ENCODE data around the gene RENBP. TPM values are rescaled to one million over a fixed set of nuclear protein-coding genes. Genes with fewer than 3 reads are reported as not detected.

RENBP gene
- total and polyA plus RNA-seq, 4 donors, result 16.6 to 90.8 (median 62.0) TPM

DNA sequence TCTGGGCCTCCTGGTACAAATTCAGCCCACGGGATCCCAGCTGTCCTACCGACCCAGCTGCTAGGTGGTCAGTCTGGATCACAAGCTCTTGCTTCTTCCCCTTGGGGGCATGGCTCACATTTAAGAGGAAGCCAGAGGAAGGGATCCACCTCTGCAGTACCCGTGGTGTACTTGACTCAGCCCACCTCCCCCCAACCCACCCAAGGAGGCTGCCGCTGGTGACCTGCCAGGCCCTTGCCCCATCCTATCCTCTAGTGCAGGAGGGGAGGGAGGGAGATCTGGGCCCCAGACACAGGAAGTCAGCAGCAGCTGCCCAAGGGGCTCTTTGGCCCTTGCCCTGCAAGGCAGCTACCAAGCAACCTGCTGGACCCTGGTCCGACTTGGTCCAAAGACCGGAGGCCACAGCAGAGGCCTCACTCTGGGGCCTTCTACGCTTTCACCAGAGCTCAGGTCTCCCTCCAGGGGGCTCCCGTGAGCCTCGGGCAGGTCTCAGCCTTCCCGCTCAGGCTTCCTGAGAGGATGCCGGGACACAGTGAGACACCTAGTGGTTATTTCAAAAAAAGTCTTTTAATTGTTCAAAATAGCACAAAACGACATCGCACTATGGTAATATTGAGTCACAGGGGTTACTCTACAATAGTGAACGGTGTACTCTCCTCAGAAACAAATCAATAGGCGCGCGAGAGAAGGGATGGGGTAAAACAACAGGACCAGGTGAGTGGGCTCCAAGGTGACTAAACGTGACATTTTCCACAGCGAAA lies 2.7 kb upstream of the RENBP start:
- TF ChIP-seq, protein P1, sequence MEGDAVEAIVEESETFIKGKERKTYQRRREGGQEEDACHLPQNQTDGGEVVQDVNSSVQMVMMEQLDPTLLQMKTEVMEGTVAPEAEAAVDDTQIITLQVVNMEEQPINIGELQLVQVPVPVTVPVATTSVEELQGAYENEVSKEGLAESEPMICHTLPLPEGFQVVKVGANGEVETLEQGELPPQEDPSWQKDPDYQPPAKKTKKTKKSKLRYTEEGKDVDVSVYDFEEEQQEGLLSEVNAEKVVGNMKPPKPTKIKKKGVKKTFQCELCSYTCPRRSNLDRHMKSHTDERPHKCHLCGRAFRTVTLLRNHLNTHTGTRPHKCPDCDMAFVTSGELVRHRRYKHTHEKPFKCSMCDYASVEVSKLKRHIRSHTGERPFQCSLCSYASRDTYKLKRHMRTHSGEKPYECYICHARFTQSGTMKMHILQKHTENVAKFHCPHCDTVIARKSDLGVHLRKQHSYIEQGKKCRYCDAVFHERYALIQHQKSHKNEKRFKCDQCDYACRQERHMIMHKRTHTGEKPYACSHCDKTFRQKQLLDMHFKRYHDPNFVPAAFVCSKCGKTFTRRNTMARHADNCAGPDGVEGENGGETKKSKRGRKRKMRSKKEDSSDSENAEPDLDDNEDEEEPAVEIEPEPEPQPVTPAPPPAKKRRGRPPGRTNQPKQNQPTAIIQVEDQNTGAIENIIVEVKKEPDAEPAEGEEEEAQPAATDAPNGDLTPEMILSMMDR (IDR thresholded peaks at IDR 0.05; ENCODE audit: control extremely low read depth, extremely low read depth), result peak; percentile 58
- peak overlapping the region; percentile 6 to 18 for H3K27ac ChIP-seq (ENCODE audit: low read depth in 1 of 2, low read length in 1 of 2)
- H3K4me3 ChIP-seq, result no peak overlapping the region
- DNase-seq (peak; percentile 64 to 74 (median 64)), ATAC-seq (ENCODE audit: insufficient read depth, low FRiP score) (peak; percentile 63)
- peaks cover 0 to 2% (median 0%) of the 10 kb centered on the region in 4 donors for H3K9me3 ChIP-seq (ENCODE audit: control insufficient read depth in 4 of 4, insufficient read depth in 3 of 4, low read length in 3 of 4)
- 37 to 48% methylated on average over 15 to 19 of the region's 19 CpGs for WGBS, 2 donors
- H3K4me1 ChIP-seq (ENCODE audit: control insufficient read depth in 5 of 5, insufficient read depth in 5 of 5, low read length in 5 of 5), result peaks cover 0 to 13% (median 6%) of the 10 kb centered on the region in 5 donors
- peaks cover 3 to 31% (median 16%) of the 10 kb centered on the region in 4 donors for H3K36me3 ChIP-seq (ENCODE audit: control insufficient read depth in 4 of 4, insufficient read depth in 4 of 4, low read length in 4 of 4)
- H3K27me3 ChIP-seq (ENCODE audit: control insufficient read depth in 3 of 3, insufficient read depth in 3 of 3, low read length in 2 of 3), result no peaks in the 10 kb centered on the region
- no peak overlapping the region for H3K9ac ChIP-seq (ENCODE audit: insufficient read depth in 1 of 2, low read length in 2 of 2)

DNA sequence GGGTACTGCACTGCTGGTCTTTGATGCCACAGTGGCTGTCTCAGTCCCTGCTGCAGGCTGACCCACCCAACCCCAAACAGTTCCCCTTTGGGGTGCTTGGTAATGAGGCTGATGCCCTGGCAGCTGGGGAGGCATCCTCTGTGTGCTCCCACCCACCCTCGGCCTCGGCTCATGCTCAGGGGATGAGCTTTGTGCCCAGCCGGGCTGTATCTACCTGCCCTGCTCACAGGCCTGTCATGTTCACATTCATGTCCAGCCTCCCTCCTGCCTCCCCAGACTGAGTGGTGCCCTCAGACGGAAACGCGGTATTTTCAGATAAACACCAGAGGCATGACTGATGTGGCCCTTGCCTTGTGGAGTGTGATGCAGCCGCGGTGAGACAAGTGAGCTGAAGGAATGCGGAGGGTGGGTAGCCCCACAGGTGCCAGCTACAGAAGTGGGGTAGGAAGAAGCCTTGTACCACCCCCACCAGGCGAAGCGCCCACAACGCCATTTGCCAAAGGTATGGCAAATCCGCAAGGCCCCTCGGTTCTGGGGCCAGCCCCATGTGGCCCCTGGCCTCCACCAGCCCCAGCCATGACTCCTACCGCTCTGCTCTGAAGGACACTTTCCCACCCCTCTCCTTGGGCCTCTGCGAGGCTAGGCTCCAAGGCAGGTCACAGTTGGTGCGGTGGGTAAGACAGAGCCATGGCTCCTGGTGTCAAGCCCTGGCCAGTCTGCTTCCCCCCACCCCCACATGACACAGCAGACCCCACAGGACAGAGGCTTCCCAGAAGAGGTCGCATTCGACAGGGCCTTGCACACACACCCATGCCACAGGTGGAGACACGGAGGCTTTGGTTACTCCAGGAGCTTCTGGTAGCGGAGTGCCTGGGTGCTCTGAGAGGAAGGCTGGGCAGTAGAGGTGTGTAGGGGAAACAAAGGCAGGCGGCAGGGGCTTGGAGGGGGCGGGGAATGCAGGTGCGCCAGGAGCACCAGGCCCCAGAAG lies 1.8 kb upstream of the RENBP start:
- no peak overlapping the region for H3K9ac ChIP-seq (ENCODE audit: insufficient read depth in 1 of 2, low read length in 2 of 2)
- DNase-seq, result no peak
- H3K36me3 ChIP-seq (ENCODE audit: control insufficient read depth in 4 of 4, insufficient read depth in 4 of 4, low read length in 4 of 4), result peaks cover 3 to 22% (median 10%) of the 10 kb centered on the region in 4 donors
- H3K27me3 ChIP-seq (ENCODE audit: control insufficient read depth in 3 of 3, insufficient read depth in 3 of 3, low read length in 2 of 3), result no peaks in the 10 kb centered on the region
- 78 to 88% methylated on average over 19 to 24 of the region's 24 CpGs for WGBS, 2 donors
- H3K4me3 ChIP-seq, result no peak overlapping the region
- TF ChIP-seq, protein P1 (IDR thresholded peaks at IDR 0.05; ENCODE audit: control extremely low read depth, extremely low read depth), result no peak
- H3K27ac ChIP-seq (ENCODE audit: low read depth in 1 of 2, low read length in 1 of 2), result no peak overlapping the region
- peaks cover 0 to 2% (median 0%) of the 10 kb centered on the region in 4 donors for H3K9me3 ChIP-seq (ENCODE audit: control insufficient read depth in 4 of 4, insufficient read depth in 3 of 4, low read length in 3 of 4)
- H3K4me1 ChIP-seq (ENCODE audit: control insufficient read depth in 5 of 5, insufficient read depth in 5 of 5, low read length in 5 of 5), result peaks cover 0 to 13% (median 6%) of the 10 kb centered on the region in 5 donors
- no peak for ATAC-seq (ENCODE audit: insufficient read depth, low FRiP score)

DNA sequence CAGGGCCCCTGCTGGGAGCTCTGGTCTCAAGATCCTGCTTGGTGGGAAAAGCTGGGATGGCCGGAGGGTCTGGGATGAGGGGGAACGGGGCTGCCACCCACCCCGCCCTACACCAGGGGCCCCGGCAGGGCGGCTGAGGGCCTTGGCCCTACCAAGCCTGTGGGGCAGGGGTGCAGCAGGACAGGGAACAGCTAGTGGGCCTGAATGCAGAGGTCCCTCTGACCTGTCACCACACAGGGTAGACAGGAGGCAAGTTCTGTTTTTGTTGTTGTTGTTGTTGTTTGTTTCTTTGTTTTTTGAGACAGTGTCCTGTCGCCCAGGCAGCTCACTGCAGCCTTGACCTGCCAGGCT lies 332 bp upstream of the RENBP start:
- peak overlapping the region in 1 of 2 donors; percentile 49 for H3K27ac ChIP-seq (ENCODE audit: low read depth in 1 of 2, low read length in 1 of 2)
- no peak overlapping the region for H3K4me3 ChIP-seq
- no peaks in the 10 kb centered on the region for H3K9me3 ChIP-seq (ENCODE audit: control insufficient read depth in 4 of 4, insufficient read depth in 3 of 4, low read length in 3 of 4)
- no peak for DNase-seq
- peaks cover 3 to 14% (median 4%) of the 10 kb centered on the region in 4 donors for H3K36me3 ChIP-seq (ENCODE audit: control insufficient read depth in 4 of 4, insufficient read depth in 4 of 4, low read length in 4 of 4)
- peaks cover 0 to 11% (median 5%) of the 10 kb centered on the region in 5 donors for H3K4me1 ChIP-seq (ENCODE audit: control insufficient read depth in 5 of 5, insufficient read depth in 5 of 5, low read length in 5 of 5)
- WGBS, 2 donors, result 39 to 59% methylated on average over 5 to 6 of the region's 6 CpGs
- ATAC-seq (ENCODE audit: insufficient read depth, low FRiP score), result no peak
- H3K9ac ChIP-seq (ENCODE audit: insufficient read depth in 1 of 2, low read length in 2 of 2), result no peak overlapping the region
- TF ChIP-seq, protein P1 (IDR thresholded peaks at IDR 0.05; ENCODE audit: control extremely low read depth, extremely low read depth), result no peak
- no peaks in the 10 kb centered on the region for H3K27me3 ChIP-seq (ENCODE audit: control insufficient read depth in 3 of 3, insufficient read depth in 3 of 3, low read length in 2 of 3)
